ENCODE measurements around the gene PPP1R13L.

PPP1R13L gene

DNA sequence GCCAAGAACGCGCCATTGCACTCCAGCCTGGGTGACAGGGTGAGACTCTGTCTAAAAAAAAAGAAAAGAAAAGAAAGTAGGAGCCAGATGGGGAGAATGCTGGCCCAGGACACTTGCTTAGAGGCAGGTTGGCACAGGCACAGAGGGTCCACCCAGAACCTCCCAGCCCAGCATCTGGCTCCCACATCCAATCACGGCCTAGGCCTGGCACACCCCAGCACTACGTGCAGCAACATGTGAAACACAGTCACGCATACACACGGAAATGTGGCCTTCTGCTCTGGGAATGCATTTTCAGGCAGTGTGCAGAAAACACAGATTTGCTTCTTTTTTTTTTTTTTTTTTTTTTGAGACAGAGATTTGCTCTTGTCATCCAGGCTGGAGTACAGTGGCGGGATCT, 42.1 kb upstream of the PPP1R13L start:
- TF ChIP-seq, protein P1, sequence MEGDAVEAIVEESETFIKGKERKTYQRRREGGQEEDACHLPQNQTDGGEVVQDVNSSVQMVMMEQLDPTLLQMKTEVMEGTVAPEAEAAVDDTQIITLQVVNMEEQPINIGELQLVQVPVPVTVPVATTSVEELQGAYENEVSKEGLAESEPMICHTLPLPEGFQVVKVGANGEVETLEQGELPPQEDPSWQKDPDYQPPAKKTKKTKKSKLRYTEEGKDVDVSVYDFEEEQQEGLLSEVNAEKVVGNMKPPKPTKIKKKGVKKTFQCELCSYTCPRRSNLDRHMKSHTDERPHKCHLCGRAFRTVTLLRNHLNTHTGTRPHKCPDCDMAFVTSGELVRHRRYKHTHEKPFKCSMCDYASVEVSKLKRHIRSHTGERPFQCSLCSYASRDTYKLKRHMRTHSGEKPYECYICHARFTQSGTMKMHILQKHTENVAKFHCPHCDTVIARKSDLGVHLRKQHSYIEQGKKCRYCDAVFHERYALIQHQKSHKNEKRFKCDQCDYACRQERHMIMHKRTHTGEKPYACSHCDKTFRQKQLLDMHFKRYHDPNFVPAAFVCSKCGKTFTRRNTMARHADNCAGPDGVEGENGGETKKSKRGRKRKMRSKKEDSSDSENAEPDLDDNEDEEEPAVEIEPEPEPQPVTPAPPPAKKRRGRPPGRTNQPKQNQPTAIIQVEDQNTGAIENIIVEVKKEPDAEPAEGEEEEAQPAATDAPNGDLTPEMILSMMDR (IDR thresholded peaks at IDR 0.05; ENCODE audit: insufficient read depth, low read depth, low read length, missing control alignments), result no peak

DNA sequence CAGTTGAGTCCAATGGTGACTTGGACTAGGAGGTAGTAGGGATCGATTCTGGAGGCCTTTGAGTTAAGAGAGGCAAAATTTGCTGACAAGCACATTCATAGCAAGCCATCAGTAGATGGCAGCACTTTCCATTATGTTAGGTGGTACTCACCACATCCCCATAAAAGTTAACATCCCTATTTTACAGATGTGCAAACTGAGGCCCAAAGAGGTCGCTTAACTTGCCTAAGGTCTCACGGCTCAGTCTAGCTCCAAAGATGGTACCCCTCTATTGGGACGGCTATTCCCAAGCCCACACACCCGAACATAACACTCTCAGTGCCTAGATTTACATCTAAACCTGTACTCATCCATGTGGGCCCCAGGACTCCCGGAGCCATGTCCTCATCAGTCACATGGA, 41.4 kb upstream of the PPP1R13L start:
- TF ChIP-seq, protein P1 (IDR thresholded peaks at IDR 0.05; ENCODE audit: insufficient read depth, low read depth, low read length, missing control alignments), result peak; percentile 45
- H3K4me3 ChIP-seq (ENCODE audit: low read depth, low read length), result no peak overlapping the region
- peak; percentile 62 for DNase-seq (ENCODE audit: low read depth)

More for the DNA sequence above, 42.1 kb upstream of the PPP1R13L start:
- H3K4me3 ChIP-seq (ENCODE audit: low read depth, low read length), result no peak overlapping the region
- DNase-seq (ENCODE audit: low read depth), result no peak

DNA sequence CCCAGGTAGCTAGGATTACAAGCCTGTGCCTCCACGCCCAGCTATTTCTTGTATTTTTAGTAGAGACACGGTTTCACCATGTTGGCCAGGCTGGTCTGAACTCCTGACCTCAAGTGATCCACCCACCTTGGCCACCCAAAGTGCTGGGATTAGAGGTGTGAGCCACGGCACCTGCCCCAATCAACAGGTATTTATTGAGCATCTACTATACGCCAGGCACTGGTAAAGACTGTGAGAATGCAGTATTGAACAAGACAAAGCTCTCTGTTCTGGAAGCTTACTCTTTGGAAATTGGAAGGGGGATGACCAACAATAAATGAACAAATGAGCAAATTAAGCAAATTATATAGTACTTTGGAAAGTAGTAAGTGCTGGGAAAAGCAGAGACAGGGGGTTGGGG, 40.3 kb upstream of the PPP1R13L start:
- no peak for DNase-seq (ENCODE audit: low read depth)
- TF ChIP-seq, protein P1 (IDR thresholded peaks at IDR 0.05; ENCODE audit: insufficient read depth, low read depth, low read length, missing control alignments), result no peak
- no peak overlapping the region for H3K4me3 ChIP-seq (ENCODE audit: low read depth, low read length)

DNA sequence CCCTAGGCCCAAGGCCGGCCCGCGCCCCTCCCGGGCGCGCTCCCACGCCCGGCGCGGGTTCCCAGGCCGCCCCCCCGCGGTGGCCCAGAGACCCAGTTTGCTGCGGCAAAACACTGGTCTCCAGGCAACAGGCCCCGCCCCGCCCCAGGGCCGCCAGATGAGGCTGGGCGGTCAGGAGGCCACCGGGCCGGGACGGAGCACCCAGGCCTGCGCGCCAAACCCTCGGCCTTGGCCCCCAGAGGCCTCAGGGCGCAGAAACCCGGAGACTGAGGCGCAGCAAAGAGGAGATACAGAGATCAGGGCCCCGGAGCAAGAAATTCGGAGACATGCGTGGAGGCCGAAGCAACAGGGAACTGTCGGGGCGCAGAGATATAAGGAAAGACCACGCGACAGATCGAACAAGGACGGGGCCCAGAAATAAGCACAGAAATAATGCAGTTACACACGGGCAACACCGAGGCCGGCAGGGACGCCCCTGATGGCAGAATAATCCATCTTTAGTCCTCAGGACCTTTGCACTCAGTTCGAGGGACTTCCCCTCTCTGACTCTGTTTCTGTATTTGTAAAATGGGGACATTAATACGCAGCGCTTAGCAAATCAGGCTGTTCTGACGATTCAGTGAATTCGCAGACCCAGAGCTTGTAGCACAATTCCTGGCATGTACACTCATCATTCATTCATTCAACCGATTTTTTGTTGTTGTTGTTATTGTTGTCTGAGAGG, 39.6 kb upstream of the PPP1R13L start:
- TF ChIP-seq, protein P1 (IDR thresholded peaks at IDR 0.05; ENCODE audit: insufficient read depth, low read depth, low read length, missing control alignments), result no peak
- peak overlapping the region; percentile 57 for H3K4me3 ChIP-seq (ENCODE audit: low read depth, low read length)
- DNase-seq (ENCODE audit: low read depth), result peak; percentile 90

DNA sequence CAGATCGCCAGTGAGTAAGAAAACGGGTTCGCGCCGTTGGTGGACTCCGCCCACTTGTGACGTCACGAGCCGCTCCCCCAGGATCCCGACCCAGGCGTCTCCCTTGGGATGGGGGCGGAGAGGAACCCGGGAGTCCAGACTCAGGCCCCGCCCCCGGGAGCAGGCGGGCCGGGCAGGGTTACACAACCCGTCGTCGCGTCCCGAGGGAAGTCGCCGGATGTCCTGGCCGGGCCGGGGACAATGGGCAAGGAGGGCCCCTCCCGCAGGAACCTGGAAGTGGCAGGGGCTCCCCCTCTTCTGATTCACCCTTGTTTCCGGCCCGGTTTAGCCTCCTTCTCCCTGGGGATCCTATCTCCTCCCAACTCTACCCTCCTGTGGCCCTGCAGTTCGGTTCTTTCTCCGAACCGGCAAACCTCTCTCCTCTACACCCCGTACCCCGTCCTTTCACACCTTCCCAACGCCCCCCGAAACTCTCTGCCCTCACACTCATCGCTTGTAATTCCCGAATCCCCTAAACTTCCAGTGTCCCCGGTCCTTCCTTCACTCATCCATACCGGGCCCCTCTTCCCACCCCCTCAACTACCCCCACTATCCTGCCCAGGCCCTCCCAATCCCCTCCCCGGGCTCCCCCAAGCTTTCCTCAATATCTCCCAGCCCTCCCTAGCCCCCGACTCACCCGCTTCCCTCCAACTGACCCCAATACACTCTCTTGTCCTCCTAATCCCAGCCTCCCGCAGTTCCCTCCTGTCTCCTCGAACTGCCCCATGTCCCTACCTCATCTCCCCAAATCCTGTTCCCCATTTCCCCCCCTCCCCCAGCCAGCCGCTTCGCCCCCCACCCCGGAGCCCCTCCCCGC, 38.8 kb upstream of the PPP1R13L start:
- TF ChIP-seq, protein P1 (IDR thresholded peaks at IDR 0.05; ENCODE audit: insufficient read depth, low read depth, low read length, missing control alignments), result no peak
- peak overlapping the region; percentile 53 for H3K4me3 ChIP-seq (ENCODE audit: low read depth, low read length)
- DNase-seq (ENCODE audit: low read depth), result peak; percentile 81

DNA sequence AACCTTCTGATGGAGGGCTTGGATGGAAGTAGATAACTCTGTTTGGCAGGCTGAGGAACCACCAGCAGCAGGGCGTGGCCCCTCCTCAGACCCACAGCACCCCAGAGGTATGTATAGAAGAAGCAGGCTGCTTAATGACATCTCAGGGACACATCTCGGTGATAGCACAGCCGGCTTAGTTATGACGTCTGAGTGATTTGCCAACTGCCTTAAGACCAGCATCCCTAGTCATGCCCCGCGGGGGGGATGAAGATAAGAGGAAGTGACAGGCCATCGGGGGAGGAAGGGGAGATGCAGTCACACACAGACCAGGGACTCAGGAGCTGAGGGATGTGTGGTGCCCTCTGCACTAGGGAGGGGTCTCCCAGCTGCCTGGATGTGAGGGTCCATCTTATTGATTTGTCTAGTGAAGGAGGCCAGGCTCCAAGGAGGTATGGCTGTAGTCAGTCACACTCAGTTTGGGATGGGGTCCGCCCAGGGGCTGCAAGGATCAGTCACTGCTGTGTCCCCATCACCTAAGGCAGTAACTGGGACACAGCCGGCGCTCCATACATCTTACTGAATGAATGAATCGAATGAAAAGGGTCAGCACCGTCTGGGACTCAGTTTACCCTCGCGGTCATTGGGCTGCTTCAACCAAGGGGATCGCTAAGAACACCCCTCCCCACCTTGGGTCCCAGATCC, 38.1 kb upstream of the PPP1R13L start:
- DNase-seq (ENCODE audit: low read depth), result peak; percentile 44
- peak overlapping the region; percentile 53 for H3K4me3 ChIP-seq (ENCODE audit: low read depth, low read length)
- TF ChIP-seq, protein P1 (IDR thresholded peaks at IDR 0.05; ENCODE audit: insufficient read depth, low read depth, low read length, missing control alignments), result no peak

Measured in GM12865 (cell line).